Immature natural killer cell (primary cell): Measurements from ENCODE around the gene HAO1. TPM values are rescaled to one million over a fixed set of nuclear protein-coding genes. Genes with fewer than 3 reads are reported as not detected.
"Not testable (repeated sequence)": the region's sequence is repeated elsewhere in the genome, so short reads cannot be mapped to it uniquely, and the experiment has no call there.

Experiments
- DNase-seq, 3 donors: peaks; one replicate each; pipeline ENCODE4 v3.0.0; 2022; ENCODE audit warnings: mixed read lengths in 1 of 3
- H3K27ac Mint-ChIP-seq, 6 donors: one replicate each; pipeline ENCODE4 v1.8.0; 2020; ENCODE audit warnings: mixed read lengths in 6 of 6, mild to moderate bottlenecking in 5 of 6, inconsistent platforms in 4 of 6, moderate library complexity in 3 of 6
- H3K27me3 Mint-ChIP-seq, 3 donors: one replicate each; pipeline ENCODE4 v1.8.0; 2020 to 2021; ENCODE audit warnings: low read depth in 3 of 3, mild to moderate bottlenecking in 3 of 3, mixed read lengths in 3 of 3, moderate library complexity in 3 of 3, inconsistent platforms in 1 of 3
- H3K36me3 Mint-ChIP-seq, 3 donors: one replicate each; pipeline ENCODE4 v1.8.0; 2020; ENCODE audit warnings: mixed read lengths in 3 of 3, inconsistent platforms in 2 of 3, mild to moderate bottlenecking in 2 of 3
- H3K4me1 Mint-ChIP-seq, 2 donors: one replicate each; pipeline ENCODE4 v1.8.0; 2020; ENCODE audit warnings: inconsistent platforms in 2 of 2, mild to moderate bottlenecking in 2 of 2, mixed read lengths in 2 of 2, moderate library complexity in 1 of 2
- H3K4me3 Mint-ChIP-seq, 5 donors: one replicate each; pipeline ENCODE4 v1.8.0; 2020; ENCODE audit warnings: mild to moderate bottlenecking in 5 of 5, mixed read lengths in 5 of 5, inconsistent platforms in 3 of 5, moderate library complexity in 3 of 5
- H3K9me3 Mint-ChIP-seq, 6 donors: one replicate each; pipeline ENCODE4 v1.8.0; 2020; ENCODE audit warnings: mild to moderate bottlenecking in 6 of 6, mixed read lengths in 6 of 6, inconsistent platforms in 4 of 6, moderate library complexity in 3 of 6
- polyA plus RNA-seq, 3 donors: library from polyadenylated mRNA; unstranded; fragments of 300-500 nt; fragmentation: Illumina TruSeq; gene quantifications; one replicate each; pipeline ENCODE4 v1.2.3, GENCODE V29; 2021

HAO1 gene
- polyA plus RNA-seq, 3 donors from 2014 or later = not detected

- H3K27me3 Mint-ChIP-seq = peaks cover 6 to 18% (median 8%) of the 10 kb centered on the region in 3 donors
- not testable (repeated sequence) for H3K36me3 Mint-ChIP-seq, H3K4me3 Mint-ChIP-seq, DNase-seq, H3K4me1 Mint-ChIP-seq, H3K27ac Mint-ChIP-seq
- H3K9me3 Mint-ChIP-seq = peaks cover 5 to 23% (median 10%) of the 10 kb centered on the region in 6 donors
These were observed 16.3 kb upstream of the HAO1 start for GRCh38 chr20:7956561-7956960.

DNA sequence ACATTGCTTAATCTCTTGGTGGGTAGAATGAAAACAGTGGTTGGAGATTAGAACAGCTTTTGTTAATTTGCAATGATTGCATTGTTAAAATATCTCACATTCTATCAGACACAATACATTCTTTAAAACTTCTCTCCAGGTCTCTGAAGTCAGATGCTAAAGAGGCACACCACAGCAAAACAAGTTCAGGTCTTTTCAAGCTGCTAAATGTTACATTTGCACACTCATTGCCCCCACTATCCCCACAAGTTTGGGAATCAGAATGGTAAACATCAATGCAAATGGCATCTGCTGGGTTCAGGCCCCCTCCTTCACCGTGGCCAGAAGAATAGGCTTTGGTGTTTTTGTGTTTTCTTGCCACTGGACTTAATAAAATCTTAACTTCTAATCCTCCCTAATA, 10.1 kb upstream of the HAO1 start:
- H3K4me1 Mint-ChIP-seq = no peaks in the 10 kb centered on the region
- H3K36me3 Mint-ChIP-seq = peaks cover 0 to 5% (median 0%) of the 10 kb centered on the region in 3 donors
- H3K4me3 Mint-ChIP-seq = no peak overlapping the region
- peaks cover 8 to 27% (median 16%) of the 10 kb centered on the region in 6 donors for H3K9me3 Mint-ChIP-seq
- H3K27me3 Mint-ChIP-seq = peaks cover 6 to 38% (median 10%) of the 10 kb centered on the region in 3 donors
- DNase-seq = no peak
- H3K27ac Mint-ChIP-seq = no peak overlapping the region

- Mint-ChIP-seq H3K27ac (no peak overlapping the region), H3K4me3 (no peak overlapping the region), H3K27me3 (peaks cover 4 to 20% (median 5%) of the 10 kb centered on the region in 3 donors), H3K9me3 (peaks cover 4 to 9% (median 6%) of the 10 kb centered on the region in 6 donors), H3K4me1 (no peaks in the 10 kb centered on the region), H3K36me3 (peaks cover 0 to 5% (median 0%) of the 10 kb centered on the region in 3 donors)
- DNase-seq = no peak
These were observed 3.6 kb upstream of the HAO1 start for GRCh38 chr20:7943891-7944290.

DNA sequence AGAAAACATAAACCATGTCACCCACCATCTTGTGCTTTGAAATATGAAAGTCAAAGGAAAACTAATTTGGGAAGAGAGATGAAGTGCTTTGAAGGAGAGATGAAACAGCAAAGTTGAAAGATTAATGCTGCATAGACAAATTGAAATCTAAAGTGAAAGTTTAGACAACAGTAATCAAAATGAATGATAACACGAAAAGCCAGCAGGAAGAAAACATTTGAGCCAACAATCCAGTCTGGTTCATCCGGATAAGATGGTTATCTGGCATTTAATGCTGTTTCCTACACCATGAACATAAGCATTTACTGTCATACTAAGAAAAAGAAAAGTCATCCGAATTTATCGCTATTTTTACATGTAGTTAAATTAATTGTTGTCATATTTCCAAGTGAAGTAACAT, 595 bp downstream of the HAO1 start:
- H3K27me3 Mint-ChIP-seq = peaks cover 1 to 14% (median 4%) of the 10 kb centered on the region in 3 donors
- no peaks in the 10 kb centered on the region for H3K9me3 Mint-ChIP-seq
- H3K4me3 Mint-ChIP-seq = no peak overlapping the region
- H3K36me3 Mint-ChIP-seq = no peaks in the 10 kb centered on the region
- H3K4me1 Mint-ChIP-seq = no peaks in the 10 kb centered on the region
- no peak overlapping the region for H3K27ac Mint-ChIP-seq
- DNase-seq = no peak

- H3K4me1 Mint-ChIP-seq = no peaks in the 10 kb centered on the region
- H3K4me3 Mint-ChIP-seq = no peak overlapping the region
- no peaks in the 10 kb centered on the region for H3K36me3 Mint-ChIP-seq
- H3K9me3 Mint-ChIP-seq = no peaks in the 10 kb centered on the region
- no peak overlapping the region for H3K27ac Mint-ChIP-seq
- no peak for DNase-seq
- H3K27me3 Mint-ChIP-seq = peaks cover 1 to 14% (median 4%) of the 10 kb centered on the region in 3 donors
These were observed 2.2 kb downstream of the HAO1 start for GRCh38 chr20:7938058-7938457.

GRCh38 chr20:7937328-7937727, 2.9 kb downstream of the HAO1 start:
- no peak for DNase-seq
- no peaks in the 10 kb centered on the region for H3K4me1 Mint-ChIP-seq
- H3K4me3 Mint-ChIP-seq = no peak overlapping the region
- peaks cover 1 to 14% (median 4%) of the 10 kb centered on the region in 3 donors for H3K27me3 Mint-ChIP-seq
- H3K27ac Mint-ChIP-seq = no peak overlapping the region
- H3K9me3 Mint-ChIP-seq = no peaks in the 10 kb centered on the region
- H3K36me3 Mint-ChIP-seq = no peaks in the 10 kb centered on the region

DNA sequence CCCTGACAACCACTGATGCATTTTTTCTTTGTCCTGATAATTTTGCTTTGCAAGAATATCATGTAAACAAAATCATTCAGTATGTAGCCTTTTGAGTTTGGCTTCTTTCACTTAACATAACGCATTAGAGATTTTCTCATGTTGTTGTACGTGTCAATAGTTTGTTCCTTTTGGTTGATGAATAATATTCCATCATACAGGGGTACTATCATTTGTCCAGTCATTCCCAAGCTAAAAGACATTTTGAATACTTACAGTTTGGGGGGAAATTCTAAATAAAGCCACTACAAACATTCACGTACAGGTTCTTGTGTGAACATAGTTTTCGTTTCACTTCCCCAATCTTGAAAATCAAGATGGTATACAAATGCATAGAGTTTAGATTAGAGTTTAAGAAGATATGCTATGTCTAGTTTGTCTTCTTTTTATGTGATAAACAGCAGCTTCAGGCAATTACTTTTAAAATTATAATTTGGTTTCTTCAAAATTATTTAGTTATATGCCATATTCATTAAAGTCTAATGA, 5.2 kb downstream of the HAO1 start:
- H3K27ac Mint-ChIP-seq = no peak overlapping the region
- no peak for DNase-seq
- H3K27me3 Mint-ChIP-seq = peaks cover 0 to 11% (median 6%) of the 10 kb centered on the region in 3 donors
- H3K36me3 Mint-ChIP-seq = no peaks in the 10 kb centered on the region
- H3K9me3 Mint-ChIP-seq = no peaks in the 10 kb centered on the region
- H3K4me3 Mint-ChIP-seq = no peak overlapping the region
- H3K4me1 Mint-ChIP-seq = no peaks in the 10 kb centered on the region

- H3K36me3 Mint-ChIP-seq = no peaks in the 10 kb centered on the region
- H3K4me1 Mint-ChIP-seq = no peaks in the 10 kb centered on the region
- no peaks in the 10 kb centered on the region for H3K9me3 Mint-ChIP-seq
- no peak overlapping the region for H3K4me3 Mint-ChIP-seq
- H3K27ac Mint-ChIP-seq = no peak overlapping the region
- peaks cover 5 to 18% (median 8%) of the 10 kb centered on the region in 3 donors for H3K27me3 Mint-ChIP-seq
- no peak for DNase-seq
These were observed 6.9 kb downstream of the HAO1 start for GRCh38 chr20:7933346-7933745.

GRCh38 chr20:7930343-7930742, 9.9 kb downstream of the HAO1 start:
- Mint-ChIP-seq H3K36me3 (no peaks in the 10 kb centered on the region), H3K4me3 (no peak overlapping the region), H3K27ac (no peak overlapping the region), H3K27me3 (peaks cover 4 to 11% (median 5%) of the 10 kb centered on the region in 3 donors), H3K9me3 (no peaks in the 10 kb centered on the region), H3K4me1 (no peaks in the 10 kb centered on the region)
- DNase-seq = no peak

DNA sequence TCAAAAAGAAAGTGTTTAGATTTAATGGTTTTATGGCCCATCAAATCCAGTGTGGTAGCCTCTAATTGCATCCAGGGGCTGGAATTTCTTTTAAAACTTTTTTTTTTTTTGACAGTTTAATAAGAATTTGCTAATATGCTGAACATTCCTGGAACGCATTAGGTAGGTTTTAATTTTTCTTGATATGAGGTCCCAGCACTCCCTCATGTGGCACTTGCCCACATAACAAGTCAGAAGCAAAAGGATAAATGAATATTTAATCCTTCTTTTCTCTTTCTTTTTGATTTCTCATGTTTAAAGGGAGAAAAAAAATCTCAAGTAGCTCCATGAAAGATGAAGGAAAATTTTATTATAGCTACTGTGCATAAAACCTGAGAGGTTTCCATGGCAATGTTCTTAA, 13.5 kb downstream of the HAO1 start:
- no peaks in the 10 kb centered on the region for H3K9me3 Mint-ChIP-seq

DNA sequence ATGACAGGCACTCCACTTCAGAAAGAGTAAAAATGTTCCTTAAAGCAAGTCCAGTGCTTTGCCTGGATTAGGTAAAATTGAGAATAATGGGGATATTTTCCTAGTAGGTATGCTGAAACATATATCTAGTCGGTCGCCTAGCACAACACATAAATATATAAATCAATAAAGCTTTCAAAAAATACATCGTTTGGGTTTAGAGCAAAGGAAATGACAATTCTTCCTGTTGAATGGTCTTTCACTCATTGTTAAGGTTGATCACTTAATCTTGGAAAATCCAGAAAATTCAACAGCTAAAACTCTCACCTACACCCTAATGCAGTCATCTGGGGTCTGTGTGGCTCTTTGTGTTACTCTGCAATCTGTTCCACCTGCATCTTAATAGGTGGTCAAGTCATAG, 13.9 kb downstream of the HAO1 start:
- DNase-seq = no peak
- Mint-ChIP-seq H3K4me1 (no peaks in the 10 kb centered on the region), H3K27ac (no peak overlapping the region), H3K27me3 (peaks cover 2 to 8% (median 7%) of the 10 kb centered on the region in 3 donors), H3K9me3 (no peaks in the 10 kb centered on the region), H3K4me3 (no peak overlapping the region), H3K36me3 (no peaks in the 10 kb centered on the region)

More for the DNA sequence above, 13.5 kb downstream of the HAO1 start:
- Mint-ChIP-seq H3K27ac (no peak overlapping the region), H3K4me3 (no peak overlapping the region), H3K4me1 (no peaks in the 10 kb centered on the region), H3K36me3 (no peaks in the 10 kb centered on the region), H3K27me3 (peaks cover 2 to 7% (median 7%) of the 10 kb centered on the region in 3 donors)
- DNase-seq = no peak

DNA sequence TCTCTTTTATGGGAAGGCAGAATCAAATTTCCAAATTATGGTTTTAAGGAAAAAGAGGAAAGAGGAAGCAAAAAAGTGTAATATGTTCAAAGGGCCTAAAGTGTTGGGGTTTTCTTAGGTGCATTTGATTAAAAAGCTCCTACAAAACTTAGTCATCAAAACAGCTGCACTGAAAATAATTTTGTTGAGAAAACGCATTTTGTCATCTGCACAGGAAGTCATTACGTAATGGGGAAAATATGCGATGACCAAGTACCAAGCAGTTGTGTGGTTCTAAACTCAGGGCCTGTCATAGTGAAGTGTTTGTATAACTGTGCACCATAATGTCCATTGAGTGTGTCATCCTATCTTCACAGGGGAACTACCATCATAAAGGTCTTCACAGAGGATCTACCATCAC, 15.6 kb downstream of the HAO1 start:
- peaks cover 5 to 9% (median 8%) of the 10 kb centered on the region in 3 donors for H3K27me3 Mint-ChIP-seq
- H3K4me3 Mint-ChIP-seq = no peak overlapping the region
- no peak for DNase-seq
- H3K4me1 Mint-ChIP-seq = no peaks in the 10 kb centered on the region
- no peaks in the 10 kb centered on the region for H3K36me3 Mint-ChIP-seq
- H3K27ac Mint-ChIP-seq = no peak overlapping the region
- no peaks in the 10 kb centered on the region for H3K9me3 Mint-ChIP-seq

- Mint-ChIP-seq H3K4me1 (no peaks in the 10 kb centered on the region), H3K4me3 (no peak overlapping the region), H3K36me3 (no peaks in the 10 kb centered on the region), H3K27me3 (peaks cover 6 to 7% (median 6%) of the 10 kb centered on the region in 3 donors), H3K27ac (no peak overlapping the region), H3K9me3 (no peaks in the 10 kb centered on the region)
- no peak for DNase-seq
These were observed 23.6 kb downstream of the HAO1 start for GRCh38 chr20:7916648-7917047.

- no peak for DNase-seq
- H3K9me3 Mint-ChIP-seq = no peaks in the 10 kb centered on the region
- H3K36me3 Mint-ChIP-seq = no peaks in the 10 kb centered on the region
- H3K4me1 Mint-ChIP-seq = no peaks in the 10 kb centered on the region
- no peak overlapping the region for H3K4me3 Mint-ChIP-seq
- H3K27ac Mint-ChIP-seq = no peak overlapping the region
- H3K27me3 Mint-ChIP-seq = peaks cover 3 to 9% (median 5%) of the 10 kb centered on the region in 3 donors
These were observed 27.7 kb downstream of the HAO1 start for GRCh38 chr20:7912551-7912950.
